SJSA1 (cell line): Measurements from ENCODE around the gene PTMS. TPM values are rescaled to one million over a fixed set of nuclear protein-coding genes. Genes with fewer than 3 reads are reported as not detected.

Experiments
- total RNA-seq: library from RNA; depleted of rRNA; stranded (reverse); fragments of >200 nt; shearing (Covaris generic); gene quantifications from 2 replicates; pipeline ENCODE4 v1.2.3, GENCODE V29; 2014; rRNA removed

PTMS gene
- total RNA-seq, 1 experiment from 2014 or later: 243 TPM

Other genes with a start within 250 kb of the PTMS start
- 5,440 and 7,155 TPM in 2 replicates for gene GAPDH, start 231.8 kb upstream of the PTMS start, total RNA-seq
- gene IFFO1, start 210.3 kb upstream of the PTMS start, total RNA-seq: 12.1 and 14.9 TPM in 2 replicates
- gene NOP2, start 198.1 kb upstream of the PTMS start, total RNA-seq: 48.3 and 76.6 TPM in 2 replicates
- 178 and 180 TPM in 2 replicates for gene CHD4, start 159.0 kb upstream of the PTMS start, total RNA-seq
- gene LPAR5, start 130.4 kb upstream of the PTMS start, total RNA-seq: not detected in 2 replicates
- gene ACRBP, start 118.9 kb upstream of the PTMS start, total RNA-seq: not detected in 2 replicates
- gene ING4, start 103.2 kb upstream of the PTMS start, total RNA-seq: 34.8 and 41.0 TPM in 2 replicates
- 19.5 and 20.0 TPM in 2 replicates for gene ZNF384, start 77.0 kb upstream of the PTMS start, total RNA-seq
- gene PIANP, start 65.5 kb upstream of the PTMS start, total RNA-seq: not detected in 2 replicates
- 80.2 and 82.4 TPM in 2 replicates for gene COPS7A, start 42.3 kb upstream of the PTMS start, total RNA-seq
- 171 and 243 TPM in 2 replicates for gene MLF2, start 13.2 kb upstream of the PTMS start, total RNA-seq
- 0.13 and 0.47 TPM in 2 replicates for gene LAG3, start 6.2 kb downstream of the PTMS start, total RNA-seq
- not detected in 2 replicates for gene CD4, start 23.2 kb downstream of the PTMS start, total RNA-seq
- 0.16 TPM in 1 of 2 replicates, not detected in the other for gene GPR162, start 55.5 kb downstream of the PTMS start, total RNA-seq
- 0.63 TPM in 1 of 2 replicates, not detected in the other for gene P3H3, start 62.0 kb downstream of the PTMS start, total RNA-seq
- gene GNB3, start 74.6 kb downstream of the PTMS start, total RNA-seq: not detected in 2 replicates
- gene CDCA3, start 84.9 kb downstream of the PTMS start, total RNA-seq: 143 and 156 TPM in 2 replicates
- gene USP5, start 85.8 kb downstream of the PTMS start, total RNA-seq: 121 and 150 TPM in 2 replicates
- gene TPI1, start 101.2 kb downstream of the PTMS start, total RNA-seq: 1,911 and 2,129 TPM in 2 replicates
- gene SPSB2, start 106.9 kb downstream of the PTMS start, total RNA-seq: 14.1 and 16.2 TPM in 2 replicates
- 12.2 and 20.0 TPM in 2 replicates for gene LRRC23, start 138.5 kb downstream of the PTMS start, total RNA-seq
- 5.3 and 7.1 TPM in 2 replicates for gene ENO2, start 148.2 kb downstream of the PTMS start, total RNA-seq
- gene ATN1, start 161.6 kb downstream of the PTMS start, total RNA-seq: 6.0 and 7.2 TPM in 2 replicates
- gene RNU7-1, start 177.5 kb downstream of the PTMS start, total RNA-seq: not detected in 2 replicates
- gene C12orf57, start 177.7 kb downstream of the PTMS start, total RNA-seq: 331 and 408 TPM in 2 replicates
- not detected in 2 replicates for gene PTPN6, start 185.0 kb downstream of the PTMS start, total RNA-seq
- 254 and 334 TPM in 2 replicates for gene PHB2, start 204.3 kb downstream of the PTMS start, total RNA-seq
- gene EMG1, start 204.6 kb downstream of the PTMS start, total RNA-seq: 60.7 and 65.8 TPM in 2 replicates